ENCODE data around the gene RPTN.

- TF ChIP-seq CTCF (IDR thresholded peaks at IDR 0.05; ENCODE audit: insufficient read depth, low read length, poor library complexity, severe bottlenecking), result no peak
- no peak for TF ChIP-seq EZH2phosphoT487 (conservative IDR thresholded peaks at IDR 0.05; ENCODE audit: low read length)
These were observed at the start of gene RPTN for GRCh38 chr1:152159144-152159543.

All from SU-DHL-6 (cell line).